HEK293 (cell line): ENCODE measurements around the gene ASTN2.

Source experiments
- CTCF ChIA-PET: fragments of 350-600 bp; formaldehyde crosslinking; extraction: SDS; loops from one replicate; lab custom pipeline; 2021; ENCODE audit warnings: antibody characterized with exemption; lab: Yijun Ruan, JAX
- POLR2A ChIA-PET: fragments of 300-600 bp; formaldehyde crosslinking; extraction: SDS; loops from one replicate; lab custom pipeline; 2020; ENCODE audit warnings: antibody characterized with exemption, inconsistent platforms; lab: Yijun Ruan, JAX
- H3K27ac ChIP-seq: fragments of 200-500 bp; sonication (Bioruptor generic); 2 replicates; pipeline ENCODE4 v1.5.1; 2014; ENCODE audit warnings: low read depth, low read length, control low read depth, inconsistent platforms; ENCODE audit errors: extremely low read depth
- H3K36me3 ChIP-seq, 2 experiments: fragments of 200-500 bp in 1 of 2; sonication (Bioruptor generic) in 1 of 2; 1 replicate in 1 of 2; 2 replicates in 1 of 2; pipeline ENCODE4 v1.5.1; 2014 to 2017; ENCODE audit warnings: inconsistent platforms in 2 of 2, low read length in 2 of 2; ENCODE audit not compliant: control insufficient read depth in 2 of 2, insufficient read depth in 1 of 2
- H3K4me1 ChIP-seq: fragments of 200-500 bp; sonication (Bioruptor generic); 2 replicates; pipeline ENCODE4 v1.5.1; 2014; ENCODE audit warnings: mild to moderate bottlenecking, low read length, inconsistent platforms; ENCODE audit not compliant: control insufficient read depth, insufficient read depth
- H3K4me3 ChIP-seq: 2 replicates; pipeline ENCODE4 v1.5.1; 2011; ENCODE audit warnings: low read depth, mild to moderate bottlenecking, control low read depth, low read length, moderate library complexity
- H3K9me3 ChIP-seq: fragments of 200-500 bp; sonication (Bioruptor generic); 2 replicates; pipeline ENCODE4 v1.5.1; 2014; ENCODE audit warnings: low read depth, low read length, inconsistent platforms; ENCODE audit not compliant: control insufficient read depth, insufficient read depth
- CTCF ChIP-seq: fragments of 450-650 bp; formaldehyde crosslinking; IDR thresholded peaks from 2 replicates; pipeline ENCODE4 v1.5.1; 2016; ENCODE audit warnings: missing biosample characterization, missing genetic modification characterization
- GLI4 ChIP-seq: fragments of 450-650 bp; formaldehyde crosslinking; IDR thresholded peaks from 2 replicates; pipeline ENCODE4 v1.5.1; 2016; ENCODE audit warnings: missing biosample characterization, missing genetic modification characterization
- HOXD13 ChIP-seq: sonication (generic); formaldehyde crosslinking; IDR thresholded peaks from 2 replicates; pipeline ENCODE4 v1.8.0; 2022; ENCODE audit warnings: missing genetic modification reagents, borderline replicate concordance
- IKZF3 ChIP-seq: fragments of 450-650 bp; IDR thresholded peaks from 2 replicates; pipeline ENCODE4 v1.5.0; 2018; ENCODE audit warnings: missing biosample characterization, mild to moderate bottlenecking, missing genetic modification characterization, moderate library complexity
- INSM2 ChIP-seq: fragments of 450-650 bp; formaldehyde crosslinking; IDR thresholded peaks from 2 replicates; pipeline ENCODE4 v1.5.1; 2016; ENCODE audit warnings: missing biosample characterization, missing genetic modification characterization
- OVOL3 ChIP-seq: fragments of 450-650 bp; formaldehyde crosslinking; IDR thresholded peaks from 2 replicates; pipeline ENCODE4 v1.5.1; 2016; ENCODE audit warnings: missing biosample characterization, missing genetic modification characterization
- YY1 ChIP-seq: fragments of 450-650 bp; formaldehyde crosslinking; IDR thresholded peaks from 2 replicates; pipeline ENCODE4 v1.5.1; 2018; ENCODE audit warnings: missing biosample characterization, missing genetic modification characterization
- YY2 ChIP-seq: fragments of 450-650 bp; formaldehyde crosslinking; IDR thresholded peaks from 2 replicates; pipeline ENCODE4 v1.5.1; 2016; ENCODE audit warnings: missing biosample characterization, missing genetic modification characterization
- ZBTB17 ChIP-seq: fragments of 450-650 bp; formaldehyde crosslinking; IDR thresholded peaks from 2 replicates; pipeline ENCODE4 v1.5.1; 2016; ENCODE audit warnings: missing biosample characterization, missing genetic modification characterization
- ZBTB20 ChIP-seq: fragments of 450-650 bp; formaldehyde crosslinking; IDR thresholded peaks from 2 replicates; pipeline ENCODE4 v1.5.1; 2016; ENCODE audit warnings: missing biosample characterization, missing genetic modification characterization
- ZBTB44 ChIP-seq: fragments of 450-650 bp; IDR thresholded peaks from 2 replicates; pipeline ENCODE4 v1.5.1; 2018; ENCODE audit warnings: missing biosample characterization, mild to moderate bottlenecking, missing genetic modification characterization
- ZEB2 ChIP-seq: fragments of 450-650 bp; formaldehyde crosslinking; IDR thresholded peaks from 2 replicates; pipeline ENCODE4 v1.5.1; 2016; ENCODE audit warnings: missing biosample characterization, missing genetic modification characterization
- ZFP41 ChIP-seq: fragments of 450-650 bp; formaldehyde crosslinking; IDR thresholded peaks from 2 replicates; pipeline ENCODE4 v1.5.1; 2016; ENCODE audit warnings: missing biosample characterization, missing genetic modification characterization, borderline replicate concordance
- ZIC2 ChIP-seq: fragments of 450-650 bp; formaldehyde crosslinking; IDR thresholded peaks from 2 replicates; pipeline ENCODE4 v1.5.1; 2016; ENCODE audit warnings: missing biosample characterization, missing genetic modification characterization
- ZNF157 ChIP-seq: fragments of 450-650 bp; formaldehyde crosslinking; IDR thresholded peaks from 2 replicates; pipeline ENCODE4 v1.5.1; 2016; ENCODE audit warnings: missing biosample characterization, missing genetic modification characterization
- ZNF169 ChIP-seq: fragments of 450-650 bp; formaldehyde crosslinking; IDR thresholded peaks from 2 replicates; pipeline ENCODE4 v1.5.1; 2016; ENCODE audit warnings: missing biosample characterization, missing genetic modification characterization
- ZNF184 ChIP-seq: fragments of 450-650 bp; IDR thresholded peaks from 2 replicates; pipeline ENCODE4 v1.5.1; 2018; ENCODE audit warnings: missing biosample characterization, mild to moderate bottlenecking, missing genetic modification characterization
- ZNF211 ChIP-seq: fragments of 450-650 bp; formaldehyde crosslinking; IDR thresholded peaks from 2 replicates; pipeline ENCODE4 v1.5.1; 2016; ENCODE audit warnings: low read depth, missing biosample characterization, missing genetic modification characterization
- ZNF23 ChIP-seq: fragments of 450-650 bp; formaldehyde crosslinking; IDR thresholded peaks from 2 replicates; pipeline ENCODE4 v1.5.1; 2016; ENCODE audit warnings: missing biosample characterization, missing genetic modification characterization, borderline replicate concordance
- ZNF354C ChIP-seq: fragments of 450-650 bp; formaldehyde crosslinking; IDR thresholded peaks from 2 replicates; pipeline ENCODE4 v1.5.1; 2016; ENCODE audit warnings: missing biosample characterization, missing genetic modification characterization, low read depth, borderline replicate concordance
- ZNF423 ChIP-seq: fragments of 450-650 bp; formaldehyde crosslinking; IDR thresholded peaks from 2 replicates; pipeline ENCODE4 v1.5.1; 2016; ENCODE audit warnings: missing biosample characterization, missing genetic modification characterization
- ZNF518A ChIP-seq: fragments of 450-650 bp; formaldehyde crosslinking; conservative IDR thresholded peaks from 2 replicates; pipeline ENCODE4 v1.5.1; 2016; ENCODE audit warnings: low read depth, missing biosample characterization, missing genetic modification characterization
- ZNF521 ChIP-seq: fragments of 450-650 bp; formaldehyde crosslinking; IDR thresholded peaks from 2 replicates; pipeline ENCODE4 v1.5.1; 2017; ENCODE audit warnings: missing biosample characterization, mild to moderate bottlenecking, missing genetic modification characterization
- ZNF529 ChIP-seq: fragments of 450-650 bp; formaldehyde crosslinking; IDR thresholded peaks from 2 replicates; pipeline ENCODE4 v1.5.1; 2017; ENCODE audit warnings: missing genetic modification characterization, missing biosample characterization; ENCODE audit not compliant: insufficient replicate concordance
- ZNF544 ChIP-seq: fragments of 450-650 bp; formaldehyde crosslinking; IDR thresholded peaks from 2 replicates; pipeline ENCODE4 v1.5.0; 2017; ENCODE audit warnings: missing biosample characterization, missing genetic modification characterization
- ZNF610 ChIP-seq: fragments of 450-650 bp; formaldehyde crosslinking; IDR thresholded peaks from 2 replicates; pipeline ENCODE4 v1.5.1; 2016; ENCODE audit warnings: missing biosample characterization, missing genetic modification characterization, borderline replicate concordance
- ZNF776 ChIP-seq: fragments of 450-650 bp; formaldehyde crosslinking; IDR thresholded peaks from 2 replicates; pipeline ENCODE4 v1.5.0; 2017; ENCODE audit warnings: missing biosample characterization, missing genetic modification characterization, borderline replicate concordance

Gene ASTN2

GRCh38 chr9:117084221-117084620, 330.6 kb downstream of the ASTN2 start:
- H3K4me3 ChIP-seq: no peak overlapping the region
- no peak overlapping the region for H3K27ac ChIP-seq
- ChIA-PET CTCF (interaction anchor here (0.6 to 1.6 kb wide), 2 partner anchors 11 to 710 kb away, joined by 3 to 4 read pairs; no protein-coding TSS in a partner anchor), POLR2A (no interaction called here)
- H3K36me3 ChIP-seq: no peaks in the 10 kb centered on the region
- no peaks in the 10 kb centered on the region for H3K4me1 ChIP-seq
- H3K9me3 ChIP-seq: no peaks in the 10 kb centered on the region
- TF ChIP-seq IKZF3 (tag by site-specific recombination): no peak
- TF ChIP-seq ZNF169 (tag by site-specific recombination): no peak
- TF ChIP-seq ZNF776 (tag by site-specific recombination): no peak
- TF ChIP-seq ZNF23 (tag by site-specific recombination): no peak
- TF ChIP-seq YY1 (tag by site-specific recombination): no peak
- no peak for TF ChIP-seq ZNF423
- no peak for TF ChIP-seq ZFP41
- no peak for TF ChIP-seq ZIC2 (tag by site-specific recombination)
- no peak for TF ChIP-seq ZNF518A (tag by site-specific recombination)
- no peak for TF ChIP-seq YY2
- no peak for TF ChIP-seq ZNF211 (tag by site-specific recombination)

GRCh38 chr9:117083559-117083958, 331.3 kb downstream of the ASTN2 start:
- Histone ChIP-seq H3K27ac (no peak overlapping the region), H3K9me3 (no peaks in the 10 kb centered on the region), H3K4me3 (no peak overlapping the region), H3K36me3 (no peaks in the 10 kb centered on the region), H3K4me1 (no peaks in the 10 kb centered on the region)
- POLR2A ChIA-PET: no interaction called here
- CTCF ChIA-PET: interaction anchor here (0.6 to 1.6 kb wide), 2 partner anchors 10 to 710 kb away, joined by 3 to 4 read pairs; no protein-coding TSS in a partner anchor
- TF ChIP-seq ZNF521 (tag by site-specific recombination) (no peak), ZBTB20 (tag by site-specific recombination) (no peak), GLI4 (tag by site-specific recombination) (no peak), ZBTB44 (tag by site-specific recombination) (no peak), ZNF184 (tag by site-specific recombination) (no peak), ZNF157 (no peak), ZEB2 (tag by site-specific recombination) (no peak), ZNF544 (tag by site-specific recombination) (no peak), CTCF (tag by site-specific recombination) (no peak), ZFP41 (no peak), ZNF529 (no peak), INSM2 (tag by site-specific recombination) (no peak), OVOL3 (tag by site-specific recombination) (no peak), ZBTB17 (tag by site-specific recombination) (no peak), ZNF354C (tag by site-specific recombination) (no peak), HOXD13 (CRISPR knock-in tag) (no peak), IKZF3 (tag by site-specific recombination) (no peak), ZNF610 (tag by site-specific recombination) (no peak), ZIC2 (tag by site-specific recombination) (no peak)
